A549 treated with Mapracorat at 1 μM for 4 hours (cell line): ENCODE data around the gene PKDCC. TPM values are rescaled to one million over a fixed set of nuclear protein-coding genes. Genes with fewer than 3 reads are reported as not detected.

Experiments used
- total RNA-seq: library from RNA; stranded (reverse); fragments of 200-300 nt; extraction: Qiagen RNA extraction; gene quantifications from 5 replicates; pipeline ENCODE4 v1.2.3, GENCODE V29; 2022

PKDCC gene
- 19.0 to 22.8 TPM (median 21.8 TPM) in 5 replicates for total RNA-seq

DNA sequence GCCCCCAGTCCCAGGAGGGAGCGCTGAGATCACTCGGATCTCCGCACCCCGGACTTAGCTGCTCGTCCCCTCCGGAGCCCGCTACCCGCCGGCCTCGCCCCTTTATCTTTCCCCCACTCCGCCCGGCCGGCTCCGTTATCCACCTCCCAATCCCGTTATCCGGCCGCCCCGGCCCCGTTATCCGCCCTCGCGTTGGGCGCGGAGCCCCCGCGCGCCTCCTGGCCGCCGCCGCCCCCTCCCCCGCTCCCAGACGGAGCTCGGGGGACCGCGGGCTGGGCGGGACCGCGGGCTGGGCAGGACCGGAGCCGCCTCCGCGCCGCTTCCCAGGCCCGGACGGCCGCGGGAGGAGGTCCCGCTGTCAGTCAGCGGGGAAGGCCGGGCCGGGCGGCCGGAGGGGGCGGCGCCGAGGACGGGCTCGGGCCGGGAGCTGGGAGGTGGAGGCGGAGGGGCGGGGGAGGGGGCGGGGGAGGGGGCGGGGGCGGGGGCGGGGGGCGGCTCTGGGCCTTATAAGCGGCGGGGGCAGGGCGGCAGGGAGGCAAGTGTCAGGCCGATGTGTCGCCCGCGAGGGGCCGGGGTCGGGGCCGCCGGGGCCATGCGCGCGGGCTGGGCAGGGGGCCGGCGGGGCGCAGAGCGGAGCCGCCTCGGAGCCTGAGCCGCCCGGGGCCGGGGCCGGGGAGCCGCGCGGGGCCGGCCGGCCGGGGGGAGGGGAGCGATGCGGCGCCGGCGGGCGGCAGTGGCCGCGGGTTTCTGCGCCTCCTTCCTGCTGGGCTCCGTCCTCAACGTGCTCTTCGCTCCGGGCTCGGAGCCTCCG lies at the start of gene PKDCC:
Gene PKDCC, plus strand, starts transcription at position 534 of the 811 bp plus-strand sequence. Its CDS starts 179 bp downstream, at position 713.

Other genes starting within 250 kb of the PKDCC start
- 23.3 to 27.7 TPM (median 25.8 TPM) in 5 replicates for gene EML4, start 121.3 kb downstream of the PKDCC start, total RNA-seq